Kidney (tissue), 14 donors: ENCODE data around the gene SEC14L2. TPM values are rescaled to one million over a fixed set of nuclear protein-coding genes. Genes with fewer than 3 reads are reported as not detected.

Source experiments
- DNase-seq, 5 donors: peaks; one replicate each; pipeline ENCODE4 v3.0.0-alpha.2; 2013 to 2020
- FAIRE-seq: peaks from 2 replicates; lab custom pipeline; 2012; peaks lifted over from hg19 to GRCh38; lab: Jason Lieb, UNC
- H3K27ac ChIP-seq, 2 donors: one replicate each; pipeline ENCODE4 v1.7.0; 2013; ENCODE audit warnings: low read depth in 2 of 2, low read length in 2 of 2, inconsistent platforms in 1 of 2
- H3K27me3 ChIP-seq: one replicate; pipeline ENCODE4 v1.7.1; 2013; ENCODE audit warnings: low read length, inconsistent platforms; ENCODE audit not compliant: control insufficient read depth, insufficient read depth
- H3K36me3 ChIP-seq, 3 donors: one replicate each; pipeline versions ENCODE4 v1.7.0 to v1.7.1; 2013; ENCODE audit warnings: low read length in 3 of 3, control low read depth in 1 of 3, inconsistent platforms in 1 of 3; ENCODE audit not compliant: insufficient read depth in 3 of 3, control insufficient read depth in 2 of 3
- H3K4me1 ChIP-seq, 3 donors: one replicate each; pipeline versions ENCODE4 v1.7.0 to v1.7.1; 2013; ENCODE audit warnings: low read length in 3 of 3, inconsistent platforms in 1 of 3, low read depth in 1 of 3; ENCODE audit not compliant: control insufficient read depth in 2 of 3, insufficient read depth in 2 of 3
- H3K4me3 ChIP-seq, 3 donors: one replicate each; pipeline versions ENCODE4 v1.7.0 to v1.8.1; 2013; ENCODE audit warnings: low read length in 3 of 3, control low read depth in 1 of 3, inconsistent platforms in 1 of 3
- H3K9ac ChIP-seq, 3 donors: one replicate each; pipeline versions ENCODE4 v1.7.0 to v1.7.1; 2013; ENCODE audit warnings: low read length in 3 of 3, control low read depth in 1 of 3, inconsistent platforms in 1 of 3
- H3K9me3 ChIP-seq, 3 donors: one replicate each; pipeline versions ENCODE4 v1.7.0 to v1.7.1; 2013; ENCODE audit warnings: low read length in 3 of 3, control low read depth in 1 of 3, inconsistent platforms in 1 of 3; ENCODE audit not compliant: control insufficient read depth in 2 of 3, insufficient read depth in 1 of 3
- CTCF ChIP-seq: IDR thresholded peaks from 3 replicates; pipeline ENCODE4 v1.5.1; 2012; ENCODE audit warnings: mild to moderate bottlenecking, moderate library complexity, borderline replicate concordance; ENCODE audit not compliant: insufficient read depth; ENCODE audit errors: extremely low read depth
- intact Hi-C: fragments of 100-400 bp; cut with DNase I; formaldehyde crosslinking; loops from one replicate; pipeline ENCODE4 v1.11.1; 2022
- polyA plus RNA-seq: library from polyadenylated mRNA; stranded (reverse); fragments of 350-450 nt; fragmentation: Illumina TruSeq; extraction: RNeasy Lipid Tissue Mini Kit (QIAGEN cat#74804); gene quantifications from one replicate; pipeline ENCODE4 v1.2.3, GENCODE V29; 2014; ENCODE audit warnings: low read depth, low replicate concordance; ENCODE audit not compliant: insufficient read depth
- total RNA-seq: library from RNA; stranded (reverse); fragmentation: NEBNext Ultra II Directional; extraction: Animal tissue kit (Norgen Biotek cat#: 25700); gene quantifications from one replicate; pipeline ENCODE4 v1.2.1, GENCODE V29; 2021
- donor health status: control.
- donor health status: control.
- donor health status: control.
- donor health status: control.
- donor health status: control.
- donor health status: DM: yes; HTN: yes; CAD: no.
- donor health status: Normal renal cell carcinoma (clear cell type).

Gene SEC14L2
- total and polyA plus RNA-seq, 2 donors from 2014 or later: 13.5 to 17.3 TPM

GRCh38 chr22:30421695-30422480 lies 25.1 kb downstream of the SEC14L2 start:
- Histone ChIP-seq H3K9ac (peak overlapping the region in 2 of 3 donors; percentile 18 to 89), H3K36me3 (peaks cover 0 to 13% (median 3%) of the 10 kb centered on the region in 3 donors), H3K27ac (peak overlapping the region; percentile 61 to 93), H3K9me3 (no peaks in the 10 kb centered on the region), H3K27me3 (no peaks in the 10 kb centered on the region), H3K4me1 (peaks cover 0 to 26% (median 11%) of the 10 kb centered on the region in 3 donors), H3K4me3 (peak overlapping the region in 2 of 3 donors; percentile 65 to 92)
- DNase-seq: peak in 2 of 5 donors; percentile 4 to 28
- TF ChIP-seq CTCF: no peak
- intact Hi-C loops: no loop called here
- no peak for FAIRE-seq

- DNase-seq (peak in 4 of 5 donors; percentile 12 to 85 (median 56)), FAIRE-seq (no peak)
- no peaks in the 10 kb centered on the region for H3K9me3 ChIP-seq
- no peaks in the 10 kb centered on the region for H3K27me3 ChIP-seq
- peaks cover 0 to 8% (median 0%) of the 10 kb centered on the region in 3 donors for H3K36me3 ChIP-seq
- intact Hi-C loops: no loop called here
- peak overlapping the region; percentile 93 to 98 for H3K27ac ChIP-seq
- H3K4me3 ChIP-seq: peak overlapping the region; percentile 56 to 92 (median 65)
- peaks cover 0 to 26% (median 11%) of the 10 kb centered on the region in 3 donors for H3K4me1 ChIP-seq
- TF ChIP-seq CTCF: no peak
- peak overlapping the region; percentile 18 to 89 (median 32) for H3K9ac ChIP-seq
Observed at GRCh38 chr22:30422481-30423300, 25.9 kb downstream of the SEC14L2 start.

GRCh38 chr22:30423301-30423958 lies 26.6 kb downstream of the SEC14L2 start:
- Histone ChIP-seq H3K36me3 (peaks cover 0 to under 1% (median 0%) of the 10 kb centered on the region in 3 donors), H3K9me3 (no peaks in the 10 kb centered on the region), H3K4me1 (peaks cover 0 to 26% (median 11%) of the 10 kb centered on the region in 3 donors), H3K9ac (peak overlapping the region; percentile 18 to 89 (median 32)), H3K27ac (peak overlapping the region; percentile 93 to 98), H3K27me3 (no peaks in the 10 kb centered on the region), H3K4me3 (peak overlapping the region; percentile 56 to 92 (median 65))
- intact Hi-C loops: no loop called here
- FAIRE-seq: no peak
- peak; percentile 1 for TF ChIP-seq CTCF
- DNase-seq: peak in 2 of 5 donors; percentile 50 to 93
